AG10803 (cell line): Measurements from ENCODE around the gene GSTA4.

Experiments
- DNase-seq: peaks from one replicate; pipeline ENCODE4 v3.0.0; 2010; ENCODE audit warnings: low read depth
- H3K4me3 ChIP-seq: 2 replicates; pipeline ENCODE4 v1.5.1; 2011; ENCODE audit warnings: mild to moderate bottlenecking, low read length, control low read depth
- CTCF ChIP-seq: conservative IDR thresholded peaks from 2 replicates; pipeline ENCODE4 v1.5.1; 2011; ENCODE audit warnings: mild to moderate bottlenecking, low read length, control low read depth, inconsistent platforms

GSTA4 gene

GRCh38 chr6:53038141-53038540 lies 43.1 kb upstream of the GSTA4 start:
- TF ChIP-seq CTCF, result no peak
- no peak for DNase-seq
- H3K4me3 ChIP-seq, result no peak overlapping the region

GRCh38 chr6:53035549-53036213 lies 40.6 kb upstream of the GSTA4 start:
- DNase-seq, result no peak
- H3K4me3 ChIP-seq, result no peak overlapping the region
- TF ChIP-seq CTCF, result no peak

GRCh38 chr6:53033764-53034163 lies 38.7 kb upstream of the GSTA4 start:
- DNase-seq, result peak; percentile 86
- TF ChIP-seq CTCF, result no peak
- H3K4me3 ChIP-seq, result no peak overlapping the region

GRCh38 chr6:53032849-53033248 lies 37.8 kb upstream of the GSTA4 start:
- DNase-seq, result peak; percentile 40
- H3K4me3 ChIP-seq, result no peak overlapping the region
- no peak for TF ChIP-seq CTCF

- no peak for TF ChIP-seq CTCF
- DNase-seq, result no peak
- no peak overlapping the region for H3K4me3 ChIP-seq
Measured at GRCh38 chr6:53031281-53031680, 36.2 kb upstream of the GSTA4 start.

- no peak for TF ChIP-seq CTCF
- H3K4me3 ChIP-seq, result no peak overlapping the region
- no peak for DNase-seq
Measured at GRCh38 chr6:53029761-53030160, 34.7 kb upstream of the GSTA4 start.

GRCh38 chr6:53029257-53029656 lies 34.2 kb upstream of the GSTA4 start:
- no peak overlapping the region for H3K4me3 ChIP-seq
- DNase-seq, result no peak
- TF ChIP-seq CTCF, result no peak
